SK-N-SH (cell line): ENCODE data around the gene XRRA1. TPM values are rescaled to one million over a fixed set of nuclear protein-coding genes. Genes with fewer than 3 reads are reported as not detected.
A peak's percentile ranks its signal among the peaks of the same experiment; 100 is the strongest.

ENCODE experiments used
- CTCF ChIA-PET: fragments of 300-600, 350-600 bp; formaldehyde crosslinking; extraction: SDS; loops from one replicate; lab custom pipeline; 2021; lab: Yijun Ruan, JAX
- POLR2A ChIA-PET: fragments of 350-600 bp; sonication (Branson Sonifier 250); formaldehyde crosslinking; extraction: SDS; loops from one replicate; lab custom pipeline; 2020; ENCODE audit warnings: antibody characterized with exemption, inconsistent platforms; lab: Yijun Ruan, JAX
- DNase-seq: peaks from one replicate; pipeline ENCODE4 v3.0.0; 2012
- H2AFZ ChIP-seq: fragments of 200-600 bp; sonication (generic); 2 replicates; pipeline ENCODE4 v1.8.1; 2016; ENCODE audit warnings: antibody characterized with exemption, mild to moderate bottlenecking, low read depth
- H3F3A ChIP-seq: fragments of 200-600 bp; sonication (generic); replicated peaks from 2 replicates; pipeline ENCODE3; 2016; ENCODE audit warnings: antibody characterized with exemption, mild to moderate bottlenecking; ENCODE audit not compliant: insufficient read depth
- H3K27ac ChIP-seq, 2 experiments: fragments of 200-500 bp in 1 of 2; fragments of 200-600 bp in 1 of 2; sonication (Bioruptor generic) in 1 of 2; sonication (generic), shearing (Covaris generic) in 1 of 2; 2 replicates each; pipeline versions ENCODE4 v1.5.1 to v1.6.1; 2014 to 2016; ENCODE audit warnings: low read depth in 2 of 2, inconsistent platforms in 1 of 2, low read length in 1 of 2, mild to moderate bottlenecking in 1 of 2, mixed read lengths in 1 of 2
- H3K27me3 ChIP-seq: fragments of 200-600 bp; sonication (generic), shearing (Covaris generic); 2 replicates; pipeline ENCODE4 v1.6.1; 2016; ENCODE audit warnings: mixed run types; ENCODE audit not compliant: insufficient read depth
- H3K36me3 ChIP-seq, 2 experiments: fragments of 200-500 bp in 1 of 2; fragments of 200-600 bp in 1 of 2; sonication (Bioruptor generic) in 1 of 2; sonication (generic) in 1 of 2; replicated peaks in 1 of 2; 2 replicates each; pipeline versions ENCODE3 to v1.5.1; 2014 to 2016; ENCODE audit warnings: low read length in 1 of 2, mild to moderate bottlenecking in 1 of 2; ENCODE audit not compliant: insufficient read depth in 2 of 2, control insufficient read depth in 1 of 2
- H3K4me1 ChIP-seq, 2 experiments: fragments of 200-500 bp in 1 of 2; fragments of 200-600 bp in 1 of 2; sonication (Bioruptor generic) in 1 of 2; sonication (generic), shearing (Covaris generic) in 1 of 2; 2 replicates each; pipeline versions ENCODE4 v1.5.1 to v1.6.1; 2014 to 2016; ENCODE audit warnings: low read depth in 1 of 2, low read length in 1 of 2, mixed run types in 1 of 2; ENCODE audit not compliant: insufficient read depth in 2 of 2, control insufficient read depth in 1 of 2
- H3K4me2 ChIP-seq: fragments of 200-600 bp; sonication (generic), shearing (Covaris generic); 2 replicates; pipeline ENCODE4 v1.6.1; 2017; ENCODE audit warnings: mixed run types
- H3K4me3 ChIP-seq, 2 experiments: fragments of 200-500 bp in 1 of 2; fragments of 200-600 bp in 1 of 2; sonication (Bioruptor generic) in 1 of 2; sonication (generic), shearing (Covaris generic) in 1 of 2; 2 replicates each; pipeline versions ENCODE4 v1.5.1 to v1.8.1; 2014 to 2016; ENCODE audit warnings: low read depth in 2 of 2, inconsistent platforms in 1 of 2, low read length in 1 of 2, mild to moderate bottlenecking in 1 of 2, mixed read lengths in 1 of 2, moderate library complexity in 1 of 2
- H3K79me2 ChIP-seq: fragments of 200-600 bp; sonication (generic); 2 replicates; pipeline ENCODE4 v1.8.1; 2017; ENCODE audit warnings: mild to moderate bottlenecking; ENCODE audit not compliant: insufficient read depth
- H3K9ac ChIP-seq: fragments of 200-600 bp; sonication (generic); 2 replicates; pipeline ENCODE4 v1.6.1; 2017; ENCODE audit warnings: mixed run types
- H3K9me2 ChIP-seq: fragments of 200-600 bp; sonication (generic); 2 replicates; pipeline ENCODE4 v1.6.1; 2017; ENCODE audit warnings: mixed run types
- H3K9me3 ChIP-seq: fragments of 200-600 bp; sonication (generic); 2 replicates; pipeline ENCODE4 v1.6.1; 2017; ENCODE audit warnings: mixed run types, mild to moderate bottlenecking, moderate library complexity
- H4K20me1 ChIP-seq: fragments of 200-600 bp; sonication (generic); 2 replicates; pipeline ENCODE4 v1.6.1; 2017; ENCODE audit warnings: mild to moderate bottlenecking, mixed run types; ENCODE audit not compliant: insufficient read depth
- CHD2 ChIP-seq: fragments of 150-350 bp; IDR thresholded peaks from 2 replicates; pipeline ENCODE4 v1.6.1; 2018; ENCODE audit warnings: low read length; ENCODE audit not compliant: partially characterized antibody
- ELF1 ChIP-seq: IDR thresholded peaks from 2 replicates; pipeline ENCODE4 v1.4.0; 2012
- EP300 ChIP-seq, 2 experiments: IDR thresholded peaks; 2 replicates each; pipeline versions ENCODE4 v1.4.0 to v1.6.1; 2012; ENCODE audit warnings: borderline replicate concordance in 1 of 2, low read depth in 1 of 2, low read length in 1 of 2
- GATA2 ChIP-seq: sonication (generic); formaldehyde crosslinking; IDR thresholded peaks from 2 replicates; pipeline ENCODE4 v1.5.0; 2020; ENCODE audit warnings: mild to moderate bottlenecking, missing genetic modification reagents
- RFX5 ChIP-seq: IDR thresholded peaks from 2 replicates; pipeline ENCODE4 v1.6.1; 2012; ENCODE audit warnings: mild to moderate bottlenecking, improper control_type of control experiment, low read length
- RXRA ChIP-seq: IDR thresholded peaks from 2 replicates; pipeline ENCODE4 v1.4.0; 2012; ENCODE audit warnings: low read depth, mild to moderate bottlenecking, borderline replicate concordance
- SIN3A ChIP-seq: IDR thresholded peaks from 2 replicates; pipeline ENCODE4 v1.6.1; 2012; ENCODE audit warnings: low read depth, mild to moderate bottlenecking, low read length, moderate library complexity, borderline replicate concordance
- YY1 ChIP-seq: IDR thresholded peaks from 2 replicates; pipeline ENCODE4 v1.4.0; 2012; ENCODE audit warnings: low read depth, mild to moderate bottlenecking
- WGBS: methylation state at CpG from one replicate; pipeline ENCODE4 v1.1.6; 2017; ENCODE audit warnings: low lambda C conversion rate; 5-methylcytosine and 5-hydroxymethylcytosine counted together
- polyA plus RNA-seq, 3 experiments: library from polyadenylated mRNA; depleted of rRNA; stranded (reverse); fragments of >200 nt; gene quantifications; 2 replicates each; pipeline ENCODE4 v1.2.3, GENCODE V29; 2012
- TF ChIP-seq, protein P1 (sequence below): IDR thresholded peaks from 2 replicates; pipeline ENCODE4 v1.4.0; 2012; ENCODE audit warnings: low read depth
- TF ChIP-seq, protein P2 (sequence below): IDR thresholded peaks from 2 replicates; pipeline ENCODE4 v1.4.0; 2012; ENCODE audit warnings: low read depth, borderline replicate concordance
- TF ChIP-seq, protein P3 (sequence below): IDR thresholded peaks from 2 replicates; pipeline ENCODE4 v1.4.0; 2012; ENCODE audit warnings: low read depth, borderline replicate concordance
- TF ChIP-seq, protein P4 (sequence below): fragments of 200-600 bp; sonication (generic); IDR thresholded peaks from 2 replicates; pipeline ENCODE4 v1.6.1; 2017; ENCODE audit warnings: antibody characterized with exemption, mild to moderate bottlenecking, moderate library complexity
- TF ChIP-seq, protein P5 (sequence below): IDR thresholded peaks from 2 replicates; pipeline ENCODE4; 2012
- TF ChIP-seq, protein P6 (sequence below): IDR thresholded peaks from 2 replicates; pipeline ENCODE4 v1.6.1; 2012; ENCODE audit warnings: mild to moderate bottlenecking, low read depth, low read length, moderate library complexity

XRRA1 gene, protein sequence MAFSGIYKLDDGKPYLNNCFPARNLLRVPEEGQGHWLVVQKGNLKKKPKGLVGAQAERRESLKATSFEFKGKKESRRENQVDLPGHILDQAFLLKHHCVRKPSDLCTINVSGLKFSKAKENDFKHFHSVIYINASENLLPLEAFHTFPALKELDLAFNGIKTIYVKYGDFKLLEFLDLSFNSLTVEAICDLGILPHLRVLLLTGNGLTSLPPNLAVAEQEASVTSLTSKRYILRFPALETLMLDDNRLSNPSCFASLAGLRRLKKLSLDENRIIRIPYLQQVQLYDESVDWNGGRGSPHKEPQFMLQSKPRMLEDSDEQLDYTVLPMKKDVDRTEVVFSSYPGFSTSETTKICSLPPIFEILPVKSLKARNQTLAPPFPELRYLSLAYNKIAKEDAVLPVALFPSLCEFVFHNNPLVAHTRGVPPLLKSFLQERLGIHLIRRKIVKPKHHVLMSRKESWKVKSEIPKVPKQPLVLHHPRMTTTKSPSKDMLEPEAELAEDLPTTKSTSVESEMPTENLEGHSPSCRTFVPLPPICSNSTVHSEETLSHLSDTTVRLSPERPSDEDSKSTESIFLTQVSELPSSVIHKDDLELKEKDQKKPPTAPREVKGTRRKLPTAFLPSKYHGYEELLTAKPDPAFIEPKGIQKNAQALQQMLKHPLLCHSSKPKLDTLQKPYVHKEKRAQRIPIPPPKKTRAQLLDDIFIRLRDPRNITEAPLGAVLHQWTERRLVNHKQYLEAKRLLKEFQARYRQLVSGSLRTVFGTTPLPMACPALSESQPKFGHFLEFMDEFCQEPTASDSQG
- 12.9 and 13.0 TPM in 2 replicates for polyA plus RNA-seq (2012; rRNA removed)
- polyA plus RNA-seq (2012; cell fraction: cytosol; rRNA removed) = 8.0 and 10.2 TPM in 2 replicates
- 24.0 and 29.6 TPM in 2 replicates for polyA plus RNA-seq (2012; cell fraction: nucleus; rRNA removed)

DNA sequence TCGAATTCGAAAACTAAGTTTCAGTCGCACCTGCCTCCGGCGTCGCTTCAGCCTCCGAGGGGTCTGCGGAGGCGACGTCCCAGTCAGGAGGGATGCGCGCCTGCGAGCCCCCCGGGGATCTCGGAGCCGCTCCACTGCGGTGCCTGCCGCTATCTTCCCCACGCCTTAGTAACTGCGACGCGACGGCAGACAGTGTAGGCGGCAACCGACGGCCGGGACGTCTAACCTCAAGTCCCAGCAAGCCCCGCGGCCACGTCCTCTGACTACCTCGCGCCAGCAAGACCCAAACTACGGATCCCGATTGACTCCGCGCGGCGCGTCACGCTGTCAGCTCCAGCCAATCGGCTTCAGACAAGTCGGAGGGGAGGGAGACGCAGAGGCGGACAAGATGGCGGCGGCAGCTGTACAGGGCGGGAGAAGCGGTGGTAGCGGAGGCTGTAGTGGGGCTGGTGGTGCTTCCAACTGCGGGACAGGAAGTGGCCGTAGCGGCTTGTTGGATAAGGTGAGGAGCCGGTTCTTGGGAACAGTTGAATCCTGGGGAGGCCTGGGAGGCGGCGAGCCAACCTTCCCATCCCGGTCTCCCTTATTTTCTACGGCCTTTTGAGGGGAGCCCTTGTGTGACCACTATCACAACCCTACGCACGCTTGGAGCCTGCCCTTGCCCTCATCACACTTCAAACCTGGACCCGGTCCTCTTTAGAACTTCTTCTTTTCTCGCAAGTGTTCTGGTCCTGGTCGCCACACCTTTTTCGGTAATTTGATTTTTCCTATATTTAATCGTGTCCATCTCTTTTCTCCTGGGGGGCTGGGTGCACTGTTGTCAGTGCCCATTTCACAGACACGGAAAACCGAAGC, at the start of gene XRRA1, which contains the start of gene SPCS2:
Gene XRRA1, minus strand, starts transcription at position 194 of the 855 bp plus-strand sequence. CDS start 8,213 bp downstream, outside the sequence.
Gene SPCS2, plus strand, starts transcription at position 369 of the 855 bp plus-strand sequence. Its CDS starts 20 bp downstream, at position 389.
- ChIA-PET CTCF (interaction anchor here (0.6 to 1.8 kb wide), 4 partner anchors 20 to 300 kb away, joined by 4 to 5 read pairs (median 4); no protein-coding TSS in a partner anchor), POLR2A (interaction anchor here (0.6 to 2.1 kb wide), 5 partner anchors 11 to 1426 kb away, joined by 3 to 9 read pairs (median 5); partner anchors contain the start of gene NEU3)
- TF ChIP-seq RFX5 (peak; percentile 23; the same call in 1 of the 2 replicates), CHD2 (peak; percentile 79), YY1 (peak; percentile 96), GATA2 (CRISPR knock-in tag) (peak; percentile 26; the same call in 1 of the 2 replicates), RXRA (no peak), ELF1 (0 out of 2 replicates have a peak, but pooled peaks have one; percentile 4), EP300 (IDR thresholded peaks at IDR 0.05; ENCODE audit: borderline replicate concordance in 1 of 2, low read depth in 1 of 2, low read length in 1 of 2) (peak in 1 of 2 experiments; percentile 24; a peak in 1 of 4 replicates), SIN3A (0 out of 2 replicates have a peak, but pooled peaks have one; percentile 57)
- TF ChIP-seq, protein P1, sequence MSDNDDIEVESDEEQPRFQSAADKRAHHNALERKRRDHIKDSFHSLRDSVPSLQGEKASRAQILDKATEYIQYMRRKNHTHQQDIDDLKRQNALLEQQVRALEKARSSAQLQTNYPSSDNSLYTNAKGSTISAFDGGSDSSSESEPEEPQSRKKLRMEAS = peak; percentile 87
- TF ChIP-seq, protein P2, sequence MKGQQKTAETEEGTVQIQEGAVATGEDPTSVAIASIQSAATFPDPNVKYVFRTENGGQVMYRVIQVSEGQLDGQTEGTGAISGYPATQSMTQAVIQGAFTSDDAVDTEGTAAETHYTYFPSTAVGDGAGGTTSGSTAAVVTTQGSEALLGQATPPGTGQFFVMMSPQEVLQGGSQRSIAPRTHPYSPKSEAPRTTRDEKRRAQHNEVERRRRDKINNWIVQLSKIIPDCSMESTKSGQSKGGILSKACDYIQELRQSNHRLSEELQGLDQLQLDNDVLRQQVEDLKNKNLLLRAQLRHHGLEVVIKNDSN = peak; percentile 94
- TF ChIP-seq, protein P3, sequence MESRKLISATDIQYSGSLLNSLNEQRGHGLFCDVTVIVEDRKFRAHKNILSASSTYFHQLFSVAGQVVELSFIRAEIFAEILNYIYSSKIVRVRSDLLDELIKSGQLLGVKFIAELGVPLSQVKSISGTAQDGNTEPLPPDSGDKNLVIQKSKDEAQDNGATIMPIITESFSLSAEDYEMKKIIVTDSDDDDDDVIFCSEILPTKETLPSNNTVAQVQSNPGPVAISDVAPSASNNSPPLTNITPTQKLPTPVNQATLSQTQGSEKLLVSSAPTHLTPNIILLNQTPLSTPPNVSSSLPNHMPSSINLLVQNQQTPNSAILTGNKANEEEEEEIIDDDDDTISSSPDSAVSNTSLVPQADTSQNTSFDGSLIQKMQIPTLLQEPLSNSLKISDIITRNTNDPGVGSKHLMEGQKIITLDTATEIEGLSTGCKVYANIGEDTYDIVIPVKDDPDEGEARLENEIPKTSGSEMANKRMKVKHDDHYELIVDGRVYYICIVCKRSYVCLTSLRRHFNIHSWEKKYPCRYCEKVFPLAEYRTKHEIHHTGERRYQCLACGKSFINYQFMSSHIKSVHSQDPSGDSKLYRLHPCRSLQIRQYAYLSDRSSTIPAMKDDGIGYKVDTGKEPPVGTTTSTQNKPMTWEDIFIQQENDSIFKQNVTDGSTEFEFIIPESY = no peak; the same call in 1 of the 2 replicates
- TF ChIP-seq, protein P4, sequence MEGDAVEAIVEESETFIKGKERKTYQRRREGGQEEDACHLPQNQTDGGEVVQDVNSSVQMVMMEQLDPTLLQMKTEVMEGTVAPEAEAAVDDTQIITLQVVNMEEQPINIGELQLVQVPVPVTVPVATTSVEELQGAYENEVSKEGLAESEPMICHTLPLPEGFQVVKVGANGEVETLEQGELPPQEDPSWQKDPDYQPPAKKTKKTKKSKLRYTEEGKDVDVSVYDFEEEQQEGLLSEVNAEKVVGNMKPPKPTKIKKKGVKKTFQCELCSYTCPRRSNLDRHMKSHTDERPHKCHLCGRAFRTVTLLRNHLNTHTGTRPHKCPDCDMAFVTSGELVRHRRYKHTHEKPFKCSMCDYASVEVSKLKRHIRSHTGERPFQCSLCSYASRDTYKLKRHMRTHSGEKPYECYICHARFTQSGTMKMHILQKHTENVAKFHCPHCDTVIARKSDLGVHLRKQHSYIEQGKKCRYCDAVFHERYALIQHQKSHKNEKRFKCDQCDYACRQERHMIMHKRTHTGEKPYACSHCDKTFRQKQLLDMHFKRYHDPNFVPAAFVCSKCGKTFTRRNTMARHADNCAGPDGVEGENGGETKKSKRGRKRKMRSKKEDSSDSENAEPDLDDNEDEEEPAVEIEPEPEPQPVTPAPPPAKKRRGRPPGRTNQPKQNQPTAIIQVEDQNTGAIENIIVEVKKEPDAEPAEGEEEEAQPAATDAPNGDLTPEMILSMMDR = no peak
- TF ChIP-seq, protein P5, sequence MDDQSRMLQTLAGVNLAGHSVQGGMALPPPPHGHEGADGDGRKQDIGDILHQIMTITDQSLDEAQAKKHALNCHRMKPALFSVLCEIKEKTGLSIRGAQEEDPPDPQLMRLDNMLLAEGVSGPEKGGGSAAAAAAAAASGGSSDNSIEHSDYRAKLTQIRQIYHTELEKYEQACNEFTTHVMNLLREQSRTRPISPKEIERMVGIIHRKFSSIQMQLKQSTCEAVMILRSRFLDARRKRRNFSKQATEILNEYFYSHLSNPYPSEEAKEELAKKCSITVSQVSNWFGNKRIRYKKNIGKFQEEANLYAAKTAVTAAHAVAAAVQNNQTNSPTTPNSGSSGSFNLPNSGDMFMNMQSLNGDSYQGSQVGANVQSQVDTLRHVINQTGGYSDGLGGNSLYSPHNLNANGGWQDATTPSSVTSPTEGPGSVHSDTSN = no peak
- TF ChIP-seq, protein P6, sequence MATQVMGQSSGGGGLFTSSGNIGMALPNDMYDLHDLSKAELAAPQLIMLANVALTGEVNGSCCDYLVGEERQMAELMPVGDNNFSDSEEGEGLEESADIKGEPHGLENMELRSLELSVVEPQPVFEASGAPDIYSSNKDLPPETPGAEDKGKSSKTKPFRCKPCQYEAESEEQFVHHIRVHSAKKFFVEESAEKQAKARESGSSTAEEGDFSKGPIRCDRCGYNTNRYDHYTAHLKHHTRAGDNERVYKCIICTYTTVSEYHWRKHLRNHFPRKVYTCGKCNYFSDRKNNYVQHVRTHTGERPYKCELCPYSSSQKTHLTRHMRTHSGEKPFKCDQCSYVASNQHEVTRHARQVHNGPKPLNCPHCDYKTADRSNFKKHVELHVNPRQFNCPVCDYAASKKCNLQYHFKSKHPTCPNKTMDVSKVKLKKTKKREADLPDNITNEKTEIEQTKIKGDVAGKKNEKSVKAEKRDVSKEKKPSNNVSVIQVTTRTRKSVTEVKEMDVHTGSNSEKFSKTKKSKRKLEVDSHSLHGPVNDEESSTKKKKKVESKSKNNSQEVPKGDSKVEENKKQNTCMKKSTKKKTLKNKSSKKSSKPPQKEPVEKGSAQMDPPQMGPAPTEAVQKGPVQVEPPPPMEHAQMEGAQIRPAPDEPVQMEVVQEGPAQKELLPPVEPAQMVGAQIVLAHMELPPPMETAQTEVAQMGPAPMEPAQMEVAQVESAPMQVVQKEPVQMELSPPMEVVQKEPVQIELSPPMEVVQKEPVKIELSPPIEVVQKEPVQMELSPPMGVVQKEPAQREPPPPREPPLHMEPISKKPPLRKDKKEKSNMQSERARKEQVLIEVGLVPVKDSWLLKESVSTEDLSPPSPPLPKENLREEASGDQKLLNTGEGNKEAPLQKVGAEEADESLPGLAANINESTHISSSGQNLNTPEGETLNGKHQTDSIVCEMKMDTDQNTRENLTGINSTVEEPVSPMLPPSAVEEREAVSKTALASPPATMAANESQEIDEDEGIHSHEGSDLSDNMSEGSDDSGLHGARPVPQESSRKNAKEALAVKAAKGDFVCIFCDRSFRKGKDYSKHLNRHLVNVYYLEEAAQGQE = peak; percentile 51; the same call in 1 of the 2 replicates

More for the DNA sequence above, at the start of gene XRRA1, which contains the start of gene SPCS2:
- Histone ChIP-seq H3K9me3 (no peaks in the 10 kb centered on the region), H4K20me1 (peaks cover 14% of the 10 kb centered on the region), H3K9ac (peak within 1 kb of the TSS; percentile 91), H3K4me3 (peak within 1 kb of the TSS; percentile 85 to 88), H3K27me3 (no peaks in the 10 kb centered on the region), H3K4me1 (peaks cover 3 to 15% of the 10 kb centered on the region in 2 experiments; a peak in 3 of 4 replicates), H3K4me2 (peak within 1 kb of the TSS; percentile 87), H3K27ac (peak within 1 kb of the TSS; percentile 72 to 80), H2AFZ (peak within 1 kb of the TSS; percentile 94), H3K9me2 (no peaks in the 10 kb centered on the region), H3F3A (peaks cover 11% of the 10 kb centered on the region), H3K79me2 (peaks cover 94% of the 10 kb centered on the region), H3K36me3 (peaks cover 13 to 33% of the 10 kb centered on the region in 2 experiments)
- peak; percentile 93 for DNase-seq
- WGBS = under 1% methylated on average over 33 of the region's 67 CpGs
